SK-N-SH (cell line): Measurements from ENCODE around the gene HPCA.

Experiments used
- GATA2 ChIP-seq: sonication (generic); formaldehyde crosslinking; IDR thresholded peaks from 2 replicates; pipeline ENCODE4 v1.5.0; 2020; ENCODE audit warnings: mild to moderate bottlenecking, missing genetic modification reagents
- NFIC ChIP-seq: IDR thresholded peaks from 2 replicates; pipeline ENCODE4 v1.4.0; 2012; ENCODE audit warnings: borderline replicate concordance
- RCOR1 ChIP-seq: fragments of 150-350 bp; IDR thresholded peaks from 2 replicates; pipeline ENCODE4 v1.6.1; 2017; ENCODE audit warnings: antibody characterized with exemption, low read length
- TF ChIP-seq, protein P1 (sequence below): fragments of 200-600 bp; sonication (generic); IDR thresholded peaks from 2 replicates; pipeline ENCODE4 v1.6.1; 2017; ENCODE audit warnings: antibody characterized with exemption, mild to moderate bottlenecking, moderate library complexity

DNA sequence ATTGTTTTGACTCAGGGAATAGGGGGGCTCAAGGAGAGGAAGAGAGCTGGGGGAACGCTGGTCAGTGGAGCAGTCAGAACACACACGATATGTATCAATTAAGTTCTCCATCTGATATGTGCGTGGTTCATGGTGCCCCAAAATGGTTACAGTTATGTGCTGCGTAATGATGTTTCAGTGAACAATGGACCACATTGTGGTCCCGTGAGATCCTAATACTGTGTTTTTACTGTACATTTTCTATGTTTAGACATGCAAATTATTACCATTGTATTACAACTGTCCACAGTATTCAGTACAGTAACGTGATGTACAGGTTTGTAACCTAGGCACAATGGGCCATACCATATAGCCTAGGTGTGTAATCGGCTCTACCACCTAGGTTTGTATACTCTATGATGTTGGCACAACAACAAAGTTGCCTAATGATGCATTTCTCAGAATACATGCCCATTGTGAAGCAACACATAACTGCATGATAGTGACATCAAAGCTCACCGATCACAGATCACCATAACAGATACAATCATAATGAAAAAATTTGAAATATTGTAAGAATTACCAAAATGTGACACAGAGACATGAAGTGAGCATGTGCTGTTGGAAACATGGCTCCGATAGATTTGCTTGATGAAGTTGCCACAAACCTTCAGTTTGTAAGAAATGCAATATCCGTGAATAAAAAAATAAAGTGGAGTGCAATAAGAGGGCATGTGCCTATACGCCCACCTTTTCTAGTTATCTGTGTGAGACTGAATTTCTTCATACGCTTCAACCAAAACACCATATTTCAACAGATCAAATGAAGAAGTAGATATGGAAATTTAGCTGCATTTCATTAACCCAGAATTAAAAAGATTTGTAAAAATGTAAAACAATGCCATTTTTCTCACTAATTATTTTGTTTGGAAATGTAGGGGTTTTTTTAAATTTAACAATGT is 29.7 kb downstream of the HPCA start:
- TF ChIP-seq, protein P1, sequence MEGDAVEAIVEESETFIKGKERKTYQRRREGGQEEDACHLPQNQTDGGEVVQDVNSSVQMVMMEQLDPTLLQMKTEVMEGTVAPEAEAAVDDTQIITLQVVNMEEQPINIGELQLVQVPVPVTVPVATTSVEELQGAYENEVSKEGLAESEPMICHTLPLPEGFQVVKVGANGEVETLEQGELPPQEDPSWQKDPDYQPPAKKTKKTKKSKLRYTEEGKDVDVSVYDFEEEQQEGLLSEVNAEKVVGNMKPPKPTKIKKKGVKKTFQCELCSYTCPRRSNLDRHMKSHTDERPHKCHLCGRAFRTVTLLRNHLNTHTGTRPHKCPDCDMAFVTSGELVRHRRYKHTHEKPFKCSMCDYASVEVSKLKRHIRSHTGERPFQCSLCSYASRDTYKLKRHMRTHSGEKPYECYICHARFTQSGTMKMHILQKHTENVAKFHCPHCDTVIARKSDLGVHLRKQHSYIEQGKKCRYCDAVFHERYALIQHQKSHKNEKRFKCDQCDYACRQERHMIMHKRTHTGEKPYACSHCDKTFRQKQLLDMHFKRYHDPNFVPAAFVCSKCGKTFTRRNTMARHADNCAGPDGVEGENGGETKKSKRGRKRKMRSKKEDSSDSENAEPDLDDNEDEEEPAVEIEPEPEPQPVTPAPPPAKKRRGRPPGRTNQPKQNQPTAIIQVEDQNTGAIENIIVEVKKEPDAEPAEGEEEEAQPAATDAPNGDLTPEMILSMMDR, result no peak
- TF ChIP-seq GATA2 (CRISPR knock-in tag) (no peak), RCOR1 (no peak), NFIC (no peak)
